Ovary (tissue), 10 donors: ENCODE results near the gene PRR23C. TPM values are rescaled to one million over a fixed set of nuclear protein-coding genes. Genes with fewer than 3 reads are reported as not detected.

ENCODE experiments used
- DNase-seq, 5 donors: peaks; one replicate each; pipeline ENCODE4 v3.0.0-alpha.2; 2019 to 2020
- H3K27ac ChIP-seq, 2 donors: fragments of 200-600 bp; one replicate each; pipeline versions ENCODE4 v1.5.1 to v1.8.0; 2019 to 2022
- H3K27me3 ChIP-seq: fragments of 200-600 bp; one replicate; pipeline ENCODE4 v1.8.0; 2022
- H3K36me3 ChIP-seq: fragments of 200-600 bp; sonication (generic); one replicate; pipeline ENCODE4 v1.5.1; 2019
- H3K4me1 ChIP-seq: one replicate; pipeline ENCODE4 v1.8.1; 2013; ENCODE audit warnings: mild to moderate bottlenecking, moderate library complexity; ENCODE audit not compliant: insufficient read depth
- H3K4me3 ChIP-seq: fragments of 200-600 bp; sonication (generic); one replicate; pipeline ENCODE4 v1.5.1; 2017
- H3K9me3 ChIP-seq, 2 donors: fragments of 200-600 bp in 1 of 2; sonication (generic) in 1 of 2; one replicate each; pipeline versions ENCODE4 v1.5.1 to v1.8.1; 2013 to 2019; ENCODE audit warnings: mild to moderate bottlenecking in 1 of 2, moderate library complexity in 1 of 2
- EP300 ChIP-seq: sonication (generic); formaldehyde crosslinking; IDR thresholded peaks from one replicate; pipeline ENCODE4 v1.6.1; 2017; ENCODE audit warnings: antibody characterized with exemption
- POLR2A ChIP-seq: fragments of 450-650 bp; IDR thresholded peaks from one replicate; pipeline ENCODE4 v1.6.1; 2017; ENCODE audit warnings: antibody characterized with exemption, mild to moderate bottlenecking, moderate library complexity
- WGBS, 3 donors: extraction: QIAGEN DNeasy Blood & Tissue Kit in 1 of 3; methylation state at CpG; one replicate each; pipeline versions ENCODE4 v1.1.5 to v1.1.7; 2013 to 2017; 5-methylcytosine and 5-hydroxymethylcytosine counted together
- intact Hi-C, 4 donors: fragments of 100-400 bp; cut with DNase I; formaldehyde crosslinking; loops; one replicate each; pipeline versions ENCODE4 v1.11.0 to v1.15.1; 2022 to 2023
- long read RNA-seq, 3 donors: library from polyadenylated mRNA in 2 of 3; unstranded in 2 of 3; transcript quantifications; one replicate each; pipeline ENCODE4 v2.0.0 and lab custom pipeline, GENCODE V29; 2021 to 2026
- polyA plus RNA-seq, 2 donors: library from polyadenylated mRNA; stranded (reverse); fragments of 200-250 nt in 1 of 2; fragments of 350-450 nt in 1 of 2; fragmentation: Illumina TruSeq in 1 of 2; extraction: RNeasy Lipid Tissue Mini Kit (QIAGEN cat#74804) in 1 of 2; gene quantifications; one replicate each; pipeline ENCODE4 v1.2.3, GENCODE V29; 2013 to 2014
- total RNA-seq, 7 donors: library from RNA; depleted of rRNA in 2 of 7; stranded (reverse); fragments of >200 nt in 2 of 7; fragmentation: NEBNext Ultra II Directional in 3 of 7; extraction: Animal tissue kit (Norgen Biotek cat#: 25700) in 3 of 7; gene quantifications; one replicate each; pipeline versions ENCODE4 v1.1.0 to v1.2.4, GENCODE V29; 2016 to 2023
- TF ChIP-seq, protein P1 (sequence below), 3 donors: fragments of 450-650 bp in 2 of 3; fragments of 200-600 bp in 1 of 3; IDR thresholded peaks; one replicate each; pipeline versions ENCODE4 v1.5.1 to v1.8.0; 2016 to 2022; ENCODE audit warnings: antibody characterized with exemption in 3 of 3, mild to moderate bottlenecking in 1 of 3
- donor health status: DM: no; HTN: no; CAD: no; lungs with moderate emphysema.
- donor health status: DM: no; HTN: no; CAD: no.
- donor health status: Bipolar disorder and iron deficiency.
- donor health status: DM: yes; HTN: yes; CAD: no.
- donor health status: DM: no; HTN: no; CAD: no.
- donor health status: DM: yes; HTN: yes; CAD: no.

The PRR23C gene
- total RNA-seq (not detected), polyA plus RNA-seq (not detected)
- long read RNA-seq, donor 1 = 0 reads
- long read RNA-seq, donor 2 = 0 reads
- long read RNA-seq, donor 3 = 0 reads

DNA sequence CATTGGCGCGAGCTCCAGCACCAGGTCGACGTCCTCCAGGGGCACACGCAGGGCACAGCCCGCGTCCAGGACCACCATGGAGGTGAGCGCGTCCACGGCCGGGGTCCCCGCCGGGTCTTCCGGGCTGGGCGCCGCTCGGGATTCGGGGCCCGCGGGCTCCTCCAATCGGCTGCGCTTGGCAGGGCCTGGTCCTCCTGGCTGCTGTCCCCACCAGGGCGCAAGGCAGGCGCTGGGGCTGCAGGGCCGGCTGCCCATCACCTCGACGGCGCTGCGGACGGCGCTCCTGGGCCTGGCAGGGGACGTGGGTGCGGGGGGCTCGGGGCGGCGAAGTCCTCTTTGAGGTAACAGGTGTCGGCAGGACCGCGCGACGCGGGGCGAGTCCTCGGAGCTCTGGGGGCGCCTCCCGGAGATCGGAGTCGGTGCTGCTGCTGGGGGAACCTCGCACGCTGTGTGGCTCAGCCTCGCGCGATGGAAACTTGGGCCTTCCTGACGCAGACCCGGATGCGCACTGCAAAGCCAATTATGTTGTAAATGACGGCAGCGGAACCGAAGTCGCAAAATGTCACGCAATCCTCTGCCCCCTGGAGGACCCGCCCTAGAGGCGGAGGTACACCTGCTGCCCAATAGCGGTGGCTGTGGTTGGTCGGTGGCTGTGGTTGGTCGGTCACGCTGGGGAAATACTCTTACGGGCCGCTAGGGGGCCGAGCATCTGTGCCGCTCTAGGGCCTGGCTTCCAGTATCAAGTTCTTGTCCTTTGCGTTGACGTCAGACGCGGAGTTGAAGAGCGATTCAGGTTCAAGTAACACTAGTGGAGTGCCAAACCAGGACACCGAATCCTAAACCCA lies at the start of gene PRR23C:
PRR23C (minus strand) TSS at position 527 of the 845 bp plus-strand sequence; CDS start at position 255, 272 bp downstream.
- Histone ChIP-seq H3K27me3 (no peaks in the 10 kb centered on the region), H3K4me1 (no peaks in the 10 kb centered on the region), H3K36me3 (no peaks in the 10 kb centered on the region), H3K4me3 (no peak within 1 kb of the TSS), H3K27ac (no peak within 1 kb of the TSS), H3K9me3 (no peaks in the 10 kb centered on the region)
- DNase-seq = no peak
- intact Hi-C loops = no loop called here
- TF ChIP-seq, protein P1, sequence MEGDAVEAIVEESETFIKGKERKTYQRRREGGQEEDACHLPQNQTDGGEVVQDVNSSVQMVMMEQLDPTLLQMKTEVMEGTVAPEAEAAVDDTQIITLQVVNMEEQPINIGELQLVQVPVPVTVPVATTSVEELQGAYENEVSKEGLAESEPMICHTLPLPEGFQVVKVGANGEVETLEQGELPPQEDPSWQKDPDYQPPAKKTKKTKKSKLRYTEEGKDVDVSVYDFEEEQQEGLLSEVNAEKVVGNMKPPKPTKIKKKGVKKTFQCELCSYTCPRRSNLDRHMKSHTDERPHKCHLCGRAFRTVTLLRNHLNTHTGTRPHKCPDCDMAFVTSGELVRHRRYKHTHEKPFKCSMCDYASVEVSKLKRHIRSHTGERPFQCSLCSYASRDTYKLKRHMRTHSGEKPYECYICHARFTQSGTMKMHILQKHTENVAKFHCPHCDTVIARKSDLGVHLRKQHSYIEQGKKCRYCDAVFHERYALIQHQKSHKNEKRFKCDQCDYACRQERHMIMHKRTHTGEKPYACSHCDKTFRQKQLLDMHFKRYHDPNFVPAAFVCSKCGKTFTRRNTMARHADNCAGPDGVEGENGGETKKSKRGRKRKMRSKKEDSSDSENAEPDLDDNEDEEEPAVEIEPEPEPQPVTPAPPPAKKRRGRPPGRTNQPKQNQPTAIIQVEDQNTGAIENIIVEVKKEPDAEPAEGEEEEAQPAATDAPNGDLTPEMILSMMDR (IDR thresholded peaks at IDR 0.05) = no peak
- TF ChIP-seq EP300 = no peak
- no peak for TF ChIP-seq POLR2A
- 51 to 69% (median 54%) methylated on average over 52 to 77 of the region's 77 CpGs for WGBS, 3 donors

DNA sequence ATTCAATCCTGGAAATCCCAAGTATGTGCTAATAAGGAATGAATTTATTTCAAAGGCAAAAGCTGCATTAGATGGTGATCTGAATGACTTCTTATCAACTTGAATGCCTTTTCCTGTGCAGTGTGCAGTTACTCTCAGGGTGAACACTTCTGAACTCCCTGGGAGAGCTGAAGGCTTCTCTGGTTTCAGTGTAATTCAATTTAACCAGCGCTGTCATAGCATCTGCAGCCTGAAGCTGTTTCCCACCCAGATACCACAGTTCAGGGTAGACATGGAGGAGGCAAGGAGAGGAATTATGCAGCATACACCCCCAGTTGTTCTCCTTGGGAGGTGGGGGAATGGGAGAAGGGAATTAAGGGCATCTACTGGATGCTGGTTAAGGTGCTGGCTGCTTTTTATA lies 49.1 kb upstream of the PRR23C start:
- Histone ChIP-seq H3K4me3 (no peak overlapping the region), H3K27ac (no peak overlapping the region), H3K4me1 (no peaks in the 10 kb centered on the region), H3K27me3 (no peaks in the 10 kb centered on the region), H3K36me3 (no peaks in the 10 kb centered on the region), H3K9me3 (no peaks in the 10 kb centered on the region)
- 71 to 90% (median 83%) methylated on average over 1 of the region's 1 CpG for WGBS, 3 donors
- no peak for DNase-seq
- intact Hi-C loops = no loop called here
- TF ChIP-seq POLR2A = no peak
- no peak for TF ChIP-seq EP300
- TF ChIP-seq, protein P1 (IDR thresholded peaks at IDR 0.05) = no peak

DNA sequence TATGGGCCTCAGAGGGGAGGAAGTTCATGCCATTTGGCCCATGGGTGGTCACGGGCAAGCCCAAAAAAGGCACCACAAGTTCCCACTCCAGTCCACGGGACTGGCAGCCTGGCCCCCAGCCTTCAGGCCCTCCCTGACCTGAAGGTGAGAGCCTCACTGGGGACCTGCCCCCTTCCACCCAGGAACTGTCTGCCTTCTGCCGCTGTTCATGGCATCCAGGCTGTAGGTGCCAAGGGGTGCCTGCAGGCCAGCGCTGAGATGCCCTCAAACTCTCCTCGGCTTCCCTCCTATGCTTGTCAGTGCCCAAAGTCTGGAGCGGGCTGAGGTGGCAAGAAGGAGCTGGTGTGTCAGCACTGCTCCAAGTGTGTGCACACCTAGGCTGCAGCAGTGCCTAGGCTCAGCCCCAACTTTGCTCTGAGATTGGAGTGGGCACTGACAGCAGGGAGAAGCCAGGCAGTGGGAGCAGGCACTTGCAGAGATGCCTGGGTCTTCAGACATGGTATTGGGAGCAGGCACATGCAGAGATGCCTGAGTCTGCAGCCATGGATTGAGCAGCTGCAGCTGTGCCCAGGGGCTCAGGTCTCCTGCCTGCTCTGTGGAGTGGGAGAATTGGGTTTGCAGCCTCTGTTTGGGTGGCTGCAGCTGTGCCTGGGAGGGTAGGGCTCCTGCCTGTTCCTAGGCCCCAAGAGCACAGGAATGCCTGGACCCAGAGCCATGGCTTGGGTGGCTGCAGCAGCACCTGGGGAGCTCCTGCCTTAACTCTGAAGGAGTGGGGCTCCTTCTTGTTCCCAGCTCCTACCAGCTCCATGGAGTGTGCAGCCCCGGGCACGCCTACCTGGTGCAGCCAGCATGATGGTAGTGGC lies 44.0 kb upstream of the PRR23C start:
- TF ChIP-seq EP300 = no peak
- WGBS, 3 donors = 88 to 95% (median 93%) methylated on average over 8 of the region's 8 CpGs
- no peak overlapping the region for H3K4me3 ChIP-seq

DNA sequence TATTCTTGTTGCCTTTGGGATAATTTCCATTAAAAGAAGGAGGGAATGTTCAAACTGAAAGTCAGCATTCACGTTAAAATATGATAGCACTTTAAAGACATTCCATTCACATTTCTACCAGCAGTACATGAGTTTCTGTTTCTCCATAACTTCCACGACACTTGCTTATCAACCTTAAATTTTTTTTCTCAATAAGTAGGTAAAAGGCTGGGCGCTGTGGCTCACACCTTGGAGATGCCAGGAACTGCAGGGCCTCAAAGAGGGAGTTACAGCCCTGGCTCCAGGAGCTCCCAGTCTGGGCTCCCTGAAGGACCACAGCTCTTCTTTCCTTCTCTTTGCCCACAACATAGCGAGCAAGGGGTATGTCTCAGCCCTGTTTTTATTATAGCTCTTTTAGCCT lies 42.9 kb upstream of the PRR23C start:
- no peak overlapping the region for H3K4me3 ChIP-seq
- no peaks in the 10 kb centered on the region for H3K27me3 ChIP-seq
- no peaks in the 10 kb centered on the region for H3K9me3 ChIP-seq
- no peaks in the 10 kb centered on the region for H3K36me3 ChIP-seq
- TF ChIP-seq, protein P1 (IDR thresholded peaks at IDR 0.05) = no peak
- DNase-seq = no peak
- no peak overlapping the region for H3K27ac ChIP-seq
- 68 to 83% (median 75%) methylated on average over 4 of the region's 4 CpGs for WGBS, 3 donors
- no peaks in the 10 kb centered on the region for H3K4me1 ChIP-seq
- intact Hi-C loops = no loop called here

More for the DNA sequence above, 44.0 kb upstream of the PRR23C start:
- intact Hi-C loops = no loop called here
- no peaks in the 10 kb centered on the region for H3K27me3 ChIP-seq
- no peak overlapping the region for H3K27ac ChIP-seq
- H3K4me1 ChIP-seq = no peaks in the 10 kb centered on the region
- no peak for DNase-seq
- H3K36me3 ChIP-seq = no peaks in the 10 kb centered on the region
- H3K9me3 ChIP-seq = no peaks in the 10 kb centered on the region
